Left ventricle myocardium inferior (tissue), 1 donor: ENCODE results near the gene ALG5. TPM values are rescaled to one million over a fixed set of nuclear protein-coding genes. Genes with fewer than 3 reads are reported as not detected.

Experiments used
- DNase-seq: peaks from one replicate; pipeline ENCODE4 v3.0.0-alpha.2; 2020
- H3K27ac ChIP-seq: fragments of 200-600 bp; replicated peaks from 2 replicates; pipeline ENCODE4 v1.8.0; 2021
- H3K27me3 ChIP-seq: fragments of 200-600 bp; 2 replicates; pipeline ENCODE4 v1.8.0; 2021; ENCODE audit warnings: low read depth
- H3K36me3 ChIP-seq: fragments of 200-600 bp; 2 replicates; pipeline ENCODE4 v1.8.0; 2021
- H3K4me1 ChIP-seq: fragments of 200-600 bp; 2 replicates; pipeline ENCODE4 v1.8.0; 2021
- H3K4me3 ChIP-seq: fragments of 200-600 bp; 2 replicates; pipeline ENCODE4 v1.8.0; 2021; ENCODE audit warnings: mild to moderate bottlenecking, moderate library complexity
- H3K9me3 ChIP-seq: fragments of 200-600 bp; replicated peaks from 2 replicates; pipeline ENCODE4 v1.8.0; 2021
- intact Hi-C: fragments of 100-400 bp; cut with micrococcal nuclease; formaldehyde crosslinking; loops from one replicate; pipeline ENCODE4 v1.11.0; 2022
- total RNA-seq: library from RNA; stranded (reverse); fragmentation: NEBNext Ultra II Directional; extraction: Animal tissue kit (Norgen Biotek cat#: 25700); gene quantifications from one replicate; pipeline ENCODE4 v1.2.1, GENCODE V29; 2021
- TF ChIP-seq, protein P1 (sequence below): fragments of 200-600 bp; IDR thresholded peaks from 2 replicates; pipeline ENCODE4 v1.8.0; 2021; ENCODE audit warnings: antibody characterized with exemption, mild to moderate bottlenecking, borderline replicate concordance
- donor health status: DM: no; HTN: yes; CAD: no; lungs with severe emphysema.

The ALG5 gene
- total RNA-seq, 1 donor from 2014 or later: 9.1 TPM

DNA sequence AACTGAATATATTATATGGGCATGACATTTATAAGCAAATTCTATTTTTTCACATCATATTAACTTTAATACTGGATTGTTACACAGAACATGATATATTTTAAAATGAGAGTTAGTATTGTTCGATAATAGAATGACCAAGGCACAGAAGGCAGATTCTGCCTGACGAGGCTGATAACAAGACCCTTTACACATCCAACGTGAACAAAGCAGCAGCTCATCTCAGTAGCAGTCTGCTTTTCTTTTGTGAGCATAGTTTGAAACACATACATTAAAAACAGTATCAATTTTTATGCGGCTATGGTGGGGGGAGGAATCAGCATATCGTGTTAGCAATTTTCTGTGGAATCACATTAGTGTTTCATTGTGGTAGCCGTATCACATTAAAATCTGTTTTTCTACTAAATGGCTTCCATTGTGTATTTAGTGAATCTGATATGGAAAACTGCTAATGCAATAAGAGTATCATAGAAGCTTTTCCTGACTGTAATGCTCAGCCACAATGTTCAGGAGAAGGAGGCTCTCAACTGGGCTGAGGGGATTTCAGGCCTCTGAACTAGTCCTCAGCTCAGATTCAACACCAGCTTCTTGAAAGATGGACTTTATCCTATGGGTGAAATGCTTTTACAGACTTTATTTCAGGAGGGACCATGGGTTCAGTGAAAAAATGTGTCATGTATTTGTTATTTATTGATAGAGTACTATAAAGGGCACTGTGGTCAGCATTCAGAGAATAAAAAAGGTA, 83.1 kb downstream of the ALG5 start:
- no peak overlapping the region for H3K27ac ChIP-seq
- no peaks in the 10 kb centered on the region for H3K27me3 ChIP-seq
- TF ChIP-seq, protein P1, sequence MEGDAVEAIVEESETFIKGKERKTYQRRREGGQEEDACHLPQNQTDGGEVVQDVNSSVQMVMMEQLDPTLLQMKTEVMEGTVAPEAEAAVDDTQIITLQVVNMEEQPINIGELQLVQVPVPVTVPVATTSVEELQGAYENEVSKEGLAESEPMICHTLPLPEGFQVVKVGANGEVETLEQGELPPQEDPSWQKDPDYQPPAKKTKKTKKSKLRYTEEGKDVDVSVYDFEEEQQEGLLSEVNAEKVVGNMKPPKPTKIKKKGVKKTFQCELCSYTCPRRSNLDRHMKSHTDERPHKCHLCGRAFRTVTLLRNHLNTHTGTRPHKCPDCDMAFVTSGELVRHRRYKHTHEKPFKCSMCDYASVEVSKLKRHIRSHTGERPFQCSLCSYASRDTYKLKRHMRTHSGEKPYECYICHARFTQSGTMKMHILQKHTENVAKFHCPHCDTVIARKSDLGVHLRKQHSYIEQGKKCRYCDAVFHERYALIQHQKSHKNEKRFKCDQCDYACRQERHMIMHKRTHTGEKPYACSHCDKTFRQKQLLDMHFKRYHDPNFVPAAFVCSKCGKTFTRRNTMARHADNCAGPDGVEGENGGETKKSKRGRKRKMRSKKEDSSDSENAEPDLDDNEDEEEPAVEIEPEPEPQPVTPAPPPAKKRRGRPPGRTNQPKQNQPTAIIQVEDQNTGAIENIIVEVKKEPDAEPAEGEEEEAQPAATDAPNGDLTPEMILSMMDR: no peak
- DNase-seq: no peak
- H3K4me3 ChIP-seq: no peak overlapping the region
- no peaks in the 10 kb centered on the region for H3K9me3 ChIP-seq
- no peaks in the 10 kb centered on the region for H3K36me3 ChIP-seq
- intact Hi-C loops: no loop called here
- H3K4me1 ChIP-seq: peaks cover 24% of the 10 kb centered on the region

DNA sequence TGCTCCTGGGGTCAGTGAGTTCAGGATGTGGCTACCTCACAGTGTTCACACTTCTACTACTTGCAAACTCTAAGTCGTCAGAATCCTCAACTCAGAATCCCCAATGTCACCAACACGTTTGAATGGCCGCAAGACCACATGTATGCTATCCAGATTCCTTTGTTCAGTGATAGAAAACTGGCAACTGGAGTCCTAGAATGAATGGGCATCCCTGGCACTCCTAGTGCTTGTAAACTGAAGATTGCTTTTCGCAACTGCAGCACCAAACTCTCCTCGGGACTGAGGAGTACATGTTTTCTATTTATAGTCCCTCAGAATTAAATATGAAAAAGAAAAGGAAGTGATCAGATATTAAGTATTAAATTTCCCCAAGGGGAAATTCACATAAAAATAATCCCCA, 84.0 kb downstream of the ALG5 start:
- no peak for DNase-seq
- Histone ChIP-seq H3K4me1 (peaks cover 20% of the 10 kb centered on the region), H3K27me3 (no peaks in the 10 kb centered on the region), H3K4me3 (no peak overlapping the region), H3K9me3 (no peaks in the 10 kb centered on the region), H3K36me3 (no peaks in the 10 kb centered on the region), H3K27ac (no peak overlapping the region)
- intact Hi-C loops: no loop called here
- TF ChIP-seq, protein P1: no peak

DNA sequence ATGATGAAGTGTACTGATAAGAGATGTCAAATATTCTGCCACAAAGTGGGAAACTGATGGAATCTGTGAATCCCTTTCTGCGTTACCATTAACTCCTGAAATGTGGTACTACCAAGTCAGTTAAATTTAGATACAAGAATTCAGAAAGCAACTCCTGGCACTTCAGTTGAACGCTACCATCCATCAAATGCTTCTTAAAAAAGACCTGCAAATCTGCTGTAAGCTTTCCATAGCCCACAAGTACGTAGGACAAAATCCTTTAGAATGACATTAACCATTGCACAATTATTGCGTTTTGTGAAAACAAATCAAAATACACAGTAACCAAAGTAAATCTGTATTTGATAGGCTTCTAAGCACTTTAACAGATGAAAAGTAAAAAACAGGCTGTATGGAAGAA, 84.5 kb downstream of the ALG5 start:
- intact Hi-C loops: no loop called here
- TF ChIP-seq, protein P1: no peak
- Histone ChIP-seq H3K36me3 (no peaks in the 10 kb centered on the region), H3K4me3 (no peak overlapping the region), H3K27ac (no peak overlapping the region), H3K27me3 (no peaks in the 10 kb centered on the region), H3K4me1 (peaks cover 20% of the 10 kb centered on the region), H3K9me3 (no peaks in the 10 kb centered on the region)
- no peak for DNase-seq

DNA sequence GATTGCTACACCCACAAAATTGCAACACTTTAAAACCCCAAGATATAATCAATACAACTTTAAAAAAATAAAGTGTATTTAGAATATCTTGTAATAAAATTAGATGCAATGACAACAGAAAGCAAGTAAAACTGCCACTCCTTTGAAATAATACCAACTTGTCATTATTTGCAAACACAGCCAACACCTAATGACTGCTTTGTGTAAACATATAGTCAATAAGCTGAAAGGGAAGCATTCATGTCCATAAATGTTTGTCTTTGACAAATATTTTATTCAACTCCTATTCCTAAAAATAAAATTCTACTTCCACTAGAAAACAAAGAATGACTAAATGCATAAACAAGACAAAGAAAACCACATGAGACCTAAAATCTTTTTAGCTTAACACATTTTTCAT, 85.7 kb downstream of the ALG5 start:
- peaks cover 8% of the 10 kb centered on the region for H3K4me1 ChIP-seq
- no peak overlapping the region for H3K27ac ChIP-seq
- no peak for DNase-seq
- intact Hi-C loops: no loop called here
- H3K36me3 ChIP-seq: no peaks in the 10 kb centered on the region
- TF ChIP-seq, protein P1: no peak
- no peak overlapping the region for H3K4me3 ChIP-seq
- H3K27me3 ChIP-seq: no peaks in the 10 kb centered on the region
- no peaks in the 10 kb centered on the region for H3K9me3 ChIP-seq

DNA sequence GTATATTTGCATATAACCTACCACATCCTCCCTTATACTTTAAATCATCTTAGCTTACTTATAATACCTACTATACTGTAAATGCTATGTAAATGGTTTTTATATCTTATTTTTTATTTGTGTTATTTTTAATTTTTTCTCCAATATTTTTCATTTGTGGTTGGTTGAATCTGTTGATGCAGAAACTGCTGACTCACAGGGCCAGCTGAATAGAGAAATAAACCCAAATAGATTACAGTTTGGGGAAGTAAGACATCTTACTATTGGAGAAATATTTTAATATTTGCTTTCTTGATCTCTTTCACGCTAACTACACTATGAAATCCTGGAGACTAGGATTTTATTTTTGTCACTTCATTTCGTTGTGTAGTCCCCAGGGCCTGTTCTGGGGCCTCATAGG, 86.2 kb downstream of the ALG5 start:
- no peaks in the 10 kb centered on the region for H3K9me3 ChIP-seq
- intact Hi-C loops: no loop called here
- H3K4me3 ChIP-seq: no peak overlapping the region
- TF ChIP-seq, protein P1: no peak
- no peak overlapping the region for H3K27ac ChIP-seq
- DNase-seq: no peak
- H3K36me3 ChIP-seq: no peaks in the 10 kb centered on the region
- H3K4me1 ChIP-seq: peaks cover 4% of the 10 kb centered on the region
- no peaks in the 10 kb centered on the region for H3K27me3 ChIP-seq
